ENCODE results near the gene USP22. TPM values are rescaled to one million over a fixed set of nuclear protein-coding genes. Genes with fewer than 3 reads are reported as not detected.

The USP22 gene
- total and polyA plus RNA-seq, 2 donors (not counting 3 experiments of a cell fraction or from before 2014, with no cell fraction given), result 204 to 260 TPM

DNA sequence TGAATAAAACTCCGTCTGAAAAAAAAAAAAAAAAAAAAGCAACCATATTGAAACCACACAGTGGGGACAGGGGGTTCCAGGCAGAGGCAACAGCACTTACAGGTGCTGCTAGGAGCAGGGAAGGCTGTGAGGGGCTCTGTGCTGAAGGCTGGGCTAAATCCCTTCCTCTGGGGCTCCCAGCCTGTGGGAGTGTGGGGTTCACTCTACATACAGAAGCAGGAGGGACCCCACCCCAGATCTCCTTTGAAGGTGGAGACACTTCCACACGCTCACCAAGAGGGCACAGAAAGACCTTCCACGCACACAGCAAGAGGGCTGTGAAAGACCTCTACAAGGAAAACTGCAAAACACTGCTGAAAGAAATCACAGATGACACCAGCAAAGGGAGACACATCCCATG is 53.9 kb downstream of the USP22 start:
- dilution Hi-C loops (cut with MboI; ENCODE audit: extremely low pct_ligation_motif_present, low sequenced_read_pairs) (no loop called here), intact Hi-C loops (cut with micrococcal nuclease) (no loop called here)
- Histone ChIP-seq H3K4me2 (ENCODE audit: insufficient read depth, low read length) (no peak overlapping the region), H3K4me3 (replicated peaks in 1 of 3; ENCODE audit: insufficient read depth in 1 of 3, low read depth in 1 of 3, low read length in 3 of 3) (no peak overlapping the region), H3K9me3 (replicated peaks; ENCODE audit: control insufficient read depth, insufficient read depth, low read length) (no peaks in the 10 kb centered on the region), H3K9ac (replicated peaks; ENCODE audit: extremely low read depth, insufficient read depth, low read length) (no peak overlapping the region), H3K79me2 (ENCODE audit: control insufficient read depth, insufficient read depth, low read length) (no peaks in the 10 kb centered on the region), H3K9me1 (replicated peaks; ENCODE audit: control insufficient read depth, extremely low read depth, insufficient read depth, low read length) (no peaks in the 10 kb centered on the region), H3K27ac (ENCODE audit: insufficient read depth, low read depth, low read length) (no peak overlapping the region), H3K4me1 (ENCODE audit: control insufficient read depth, extremely low read depth, insufficient read depth, low read length) (no peaks in the 10 kb centered on the region), H2AFZ (ENCODE audit: low read depth, low read length) (no peak overlapping the region), H3K36me3 (ENCODE audit: control insufficient read depth in 2 of 2, extremely low read depth in 1 of 2, insufficient read depth in 2 of 2, low read length in 2 of 2) (no peaks in the 10 kb centered on the region), H4K20me1 (replicated peaks; ENCODE audit: control insufficient read depth, extremely low read depth, insufficient read depth, low read length) (no peaks in the 10 kb centered on the region), H3K27me3 (ENCODE audit: control insufficient read depth in 2 of 2, insufficient read depth in 2 of 2, low read length in 2 of 2) (no peaks in the 10 kb centered on the region)
- no peak for TF ChIP-seq FOS (IDR thresholded peaks at IDR 0.05; ENCODE audit: borderline replicate concordance, insufficient read depth, low read length)
- TF ChIP-seq MAX (IDR thresholded peaks at IDR 0.05; ENCODE audit: insufficient read depth, insufficient read length), result no peak
- TF ChIP-seq, protein P1, sequence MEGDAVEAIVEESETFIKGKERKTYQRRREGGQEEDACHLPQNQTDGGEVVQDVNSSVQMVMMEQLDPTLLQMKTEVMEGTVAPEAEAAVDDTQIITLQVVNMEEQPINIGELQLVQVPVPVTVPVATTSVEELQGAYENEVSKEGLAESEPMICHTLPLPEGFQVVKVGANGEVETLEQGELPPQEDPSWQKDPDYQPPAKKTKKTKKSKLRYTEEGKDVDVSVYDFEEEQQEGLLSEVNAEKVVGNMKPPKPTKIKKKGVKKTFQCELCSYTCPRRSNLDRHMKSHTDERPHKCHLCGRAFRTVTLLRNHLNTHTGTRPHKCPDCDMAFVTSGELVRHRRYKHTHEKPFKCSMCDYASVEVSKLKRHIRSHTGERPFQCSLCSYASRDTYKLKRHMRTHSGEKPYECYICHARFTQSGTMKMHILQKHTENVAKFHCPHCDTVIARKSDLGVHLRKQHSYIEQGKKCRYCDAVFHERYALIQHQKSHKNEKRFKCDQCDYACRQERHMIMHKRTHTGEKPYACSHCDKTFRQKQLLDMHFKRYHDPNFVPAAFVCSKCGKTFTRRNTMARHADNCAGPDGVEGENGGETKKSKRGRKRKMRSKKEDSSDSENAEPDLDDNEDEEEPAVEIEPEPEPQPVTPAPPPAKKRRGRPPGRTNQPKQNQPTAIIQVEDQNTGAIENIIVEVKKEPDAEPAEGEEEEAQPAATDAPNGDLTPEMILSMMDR (IDR thresholded peaks at IDR 0.05; ENCODE audit: extremely low read depth in 1 of 2, insufficient read depth in 1 of 2, low read depth in 1 of 2, low read length in 2 of 2), result no peak
- TF ChIP-seq POLR2A (IDR thresholded peaks at IDR 0.05; ENCODE audit: low read depth, low read length), result no peak
- TF ChIP-seq EZH2 (IDR thresholded peaks at IDR 0.05; ENCODE audit: borderline replicate concordance, low read depth, low read length, severe bottlenecking), result no peak
- TF ChIP-seq GATA2 (IDR thresholded peaks at IDR 0.05; ENCODE audit: insufficient read depth, insufficient read length, low read depth, low read length), result no peak
- TF ChIP-seq POLR2AphosphoS5 (IDR thresholded peaks at IDR 0.05; ENCODE audit: insufficient read depth, low read depth, low read length), result no peak
- no peak for TF ChIP-seq JUN (IDR thresholded peaks at IDR 0.05; ENCODE audit: borderline replicate concordance, insufficient read depth, insufficient read length, low read depth)
- no peak for TF ChIP-seq MYC (IDR thresholded peaks at IDR 0.05; ENCODE audit: low read depth, low read length)
- CTCF ChIA-PET, result interaction anchor here (0.6 to 1.0 kb wide), 2 partner anchors 16 to 187 kb away, joined by 4 read pairs; no protein-coding TSS in a partner anchor
- POLR2A ChIA-PET, result no interaction called here
- DNase-seq (ENCODE audit: low read depth, low spot score), result no peak
- no peak for FAIRE-seq
- BruUV-seq (replicated peaks), result no TSS peak
